HepG2 (cell line): ENCODE results near the gene CBFA2T2. TPM values are rescaled to one million over a fixed set of nuclear protein-coding genes. Genes with fewer than 3 reads are reported as not detected.

Experiments used
- CBX1 ChIP-seq: IDR thresholded peaks from one replicate; pipeline ENCODE4 v1.6.1; 2016; ENCODE audit warnings: antibody characterized with exemption, low read depth
- DMTF1 ChIP-seq: sonication (generic); formaldehyde crosslinking; IDR thresholded peaks from 2 replicates; pipeline ENCODE4 v1.4.0; 2020; ENCODE audit warnings: mild to moderate bottlenecking, missing genetic modification reagents
- EZH2 ChIP-seq: conservative IDR thresholded peaks from 2 replicates; pipeline ENCODE4 v1.6.1; 2012; ENCODE audit warnings: mild to moderate bottlenecking, low read depth, low read length, moderate library complexity
- KDM1A ChIP-seq: IDR thresholded peaks from 2 replicates; pipeline ENCODE4 v1.6.1; 2016; ENCODE audit warnings: missing compliant biosample characterization
- TEAD2 ChIP-seq: sonication (generic); formaldehyde crosslinking; IDR thresholded peaks from 2 replicates; pipeline ENCODE4 v1.9.0; 2021; ENCODE audit warnings: missing genetic modification reagents
- USF2 ChIP-seq, 2 experiments: sonication (generic) in 1 of 2; formaldehyde crosslinking in 1 of 2; IDR thresholded peaks; 2 replicates each; pipeline versions ENCODE4 v1.5.1 to v1.6.1; 2011 to 2020; ENCODE audit warnings: borderline replicate concordance in 1 of 2, low read depth in 1 of 2, low read length in 1 of 2, mild to moderate bottlenecking in 1 of 2, missing genetic modification reagents in 1 of 2, moderate library complexity in 1 of 2
- ZFP1 ChIP-seq: IDR thresholded peaks from 2 replicates; pipeline ENCODE4 v1.6.1; 2016
- ZMAT5 ChIP-seq: sonication (generic); formaldehyde crosslinking; IDR thresholded peaks from 2 replicates; pipeline ENCODE4 v1.5.0; 2020; ENCODE audit warnings: mild to moderate bottlenecking, low read depth, missing genetic modification reagents, borderline replicate concordance
- ZNF142 ChIP-seq: sonication (generic); formaldehyde crosslinking; IDR thresholded peaks from 2 replicates; pipeline ENCODE4 v1.4.0; 2020; ENCODE audit warnings: missing genetic modification reagents
- ZNF30 ChIP-seq: sonication (generic); formaldehyde crosslinking; IDR thresholded peaks from 2 replicates; pipeline ENCODE4 v1.5.0; 2020; ENCODE audit warnings: mild to moderate bottlenecking, missing genetic modification reagents
- ZNF33B ChIP-seq: sonication (generic); formaldehyde crosslinking; IDR thresholded peaks from 2 replicates; pipeline ENCODE4 v1.5.1; 2020; ENCODE audit warnings: mild to moderate bottlenecking, missing genetic modification reagents
- ZNF512 ChIP-seq: sonication (generic); formaldehyde crosslinking; IDR thresholded peaks from 2 replicates; pipeline ENCODE4 v1.4.0; 2020; ENCODE audit warnings: mild to moderate bottlenecking, missing genetic modification reagents
- ZNF782 ChIP-seq: sonication (generic); formaldehyde crosslinking; IDR thresholded peaks from 2 replicates; pipeline ENCODE4 v1.4.0; 2020; ENCODE audit warnings: missing genetic modification reagents, mild to moderate bottlenecking, borderline replicate concordance
- ZNF850 ChIP-seq: sonication (generic); formaldehyde crosslinking; conservative IDR thresholded peaks from 2 replicates; pipeline ENCODE4 v1.9.0; 2021; ENCODE audit warnings: mild to moderate bottlenecking, missing genetic modification reagents
- ZSCAN30 ChIP-seq: sonication (generic); formaldehyde crosslinking; IDR thresholded peaks from 2 replicates; pipeline ENCODE4 v1.5.0; 2020; ENCODE audit warnings: mild to moderate bottlenecking, missing genetic modification reagents
- polyA plus RNA-seq, 8 experiments: library from polyadenylated mRNA; depleted of rRNA in 3 of 8; stranded (reverse) in 7 of 8; unstranded in 1 of 8; fragments of >200 nt; fragmentation: Illumina TruSeq in 4 of 8; extraction: Trizol in 4 of 8; gene quantifications; 2 replicates each; pipeline versions ENCODE4 v1.2.1 to v1.2.3, GENCODE V29; 2011 to 2016; ENCODE audit warnings: low read depth in 4 of 8, missing spikeins in 1 of 8, mixed read lengths in 1 of 8; ENCODE audit not compliant: insufficient read depth in 1 of 8
- total RNA-seq, 5 experiments: library from RNA; depleted of rRNA; stranded (reverse); fragments of >200 nt; fragmentation: Illumina TruSeq; extraction: Trizol; gene quantifications; 2 replicates each; pipeline ENCODE4 v1.2.3, GENCODE V29; 2016; ENCODE audit warnings: low read depth in 1 of 5

Gene CBFA2T2
- total and polyA plus RNA-seq, 2 of the 13 experiments (the other 11 are each of a cell fraction or from before 2014, with no cell fraction given) = 6.3 to 21.2 TPM

- TF ChIP-seq ZNF512 (CRISPR knock-in tag) (0 out of 2 replicates have a peak, but pooled peaks have one; percentile 54), ZNF142 (peak; percentile 80), ZFP1 (CRISPR knock-in tag) (no peak; the same call in 1 of the 2 replicates), EZH2 (no peak), ZMAT5 (CRISPR knock-in tag) (no peak), USF2 (IDR thresholded peaks at IDR 0.05; ENCODE audit: low read depth, low read length) (no peak), USF2 (CRISPR knock-in tag; IDR thresholded peaks at IDR 0.05; ENCODE audit: borderline replicate concordance) (no peak; the same call in 1 of the 2 replicates), ZNF30 (CRISPR knock-in tag) (no peak), ZNF33B (peak; percentile 92), ZNF850 (CRISPR knock-in tag) (peak; percentile 84; the same call in 1 of the 2 replicates), ZNF782 (CRISPR knock-in tag) (no peak; the same call in 1 of the 2 replicates), TEAD2 (no peak), DMTF1 (no peak), KDM1A (no peak), CBX1 (peak; percentile 89), ZSCAN30 (CRISPR knock-in tag) (0 out of 2 replicates have a peak, but pooled peaks have one; percentile 57)
These were observed 173.5 kb downstream of the CBFA2T2 start (continued) for GRCh38 chr20:33663161-33664084.
